ENCODE measurements around the gene GSDMA. TPM values are rescaled to one million over a fixed set of nuclear protein-coding genes. Genes with fewer than 3 reads are reported as not detected.

GSDMA gene
- total and polyA plus RNA-seq, 9 of the 15 experiments (the other 6 are each of a cell fraction or from before 2014, with no cell fraction given) = 0.04 to 0.13 (median 0.07) TPM; not detected in 2

GRCh38 chr17:39980351-39981206 is 17.8 kb downstream of the GSDMA start, which contains the start of gene PSMD3 (continued):
- TF ChIP-seq ETS1 (conservative IDR thresholded peaks at IDR 0.05; ENCODE audit: control insufficient read depth, low read depth, low read length) = peak; percentile 88
- no peak for TF ChIP-seq ZNF280B (CRISPR knock-in tag; IDR thresholded peaks at IDR 0.05)
- TF ChIP-seq CUX1 (CRISPR knock-in tag; IDR thresholded peaks at IDR 0.05) = no peak
- peak; percentile 80 for TF ChIP-seq ZNF592 (IDR thresholded peaks at IDR 0.05)
- no peak for TF ChIP-seq HDGF (IDR thresholded peaks at IDR 0.05)
- TF ChIP-seq ELK3 (CRISPR knock-in tag; IDR thresholded peaks at IDR 0.05) = no peak
- peak; percentile 92; the same call in 1 of the 2 replicates for TF ChIP-seq AFF4 (CRISPR knock-in tag; IDR thresholded peaks at IDR 0.05)

All from K562 (cell line).